HepG2 (cell line): ENCODE results near the gene NME4. TPM values are rescaled to one million over a fixed set of nuclear protein-coding genes. Genes with fewer than 3 reads are reported as not detected.

Experiments
- BRD4 ChIP-seq: sonication (generic); formaldehyde crosslinking; IDR thresholded peaks from 2 replicates; pipeline ENCODE4 v1.4.0; 2020; ENCODE audit warnings: missing genetic modification reagents
- FOXA3 ChIP-seq: IDR thresholded peaks from 2 replicates; pipeline ENCODE4 v1.6.1; 2016; ENCODE audit warnings: missing genetic modification reagents, missing compliant biosample characterization
- NR2C2 ChIP-seq: sonication (generic); formaldehyde crosslinking; IDR thresholded peaks from 2 replicates; pipeline ENCODE4 v1.4.0; 2020; ENCODE audit warnings: missing genetic modification reagents, mild to moderate bottlenecking, moderate library complexity, borderline replicate concordance
- POGK ChIP-seq: sonication (generic); formaldehyde crosslinking; conservative IDR thresholded peaks from 2 replicates; pipeline ENCODE4 v1.8.0; 2022; ENCODE audit warnings: mild to moderate bottlenecking, moderate library complexity, missing genetic modification reagents
- RCOR2 ChIP-seq: IDR thresholded peaks from 2 replicates; pipeline ENCODE4 v1.6.1; 2016; ENCODE audit warnings: missing biosample characterization, missing genetic modification reagents
- REL ChIP-seq: sonication (generic); formaldehyde crosslinking; conservative IDR thresholded peaks from 2 replicates; pipeline ENCODE4 v1.8.0; 2022; ENCODE audit warnings: mild to moderate bottlenecking, missing genetic modification reagents, moderate library complexity
- SIN3A ChIP-seq: IDR thresholded peaks from 2 replicates; pipeline ENCODE4 v1.6.1; 2011; ENCODE audit warnings: low read depth, mild to moderate bottlenecking, control low read depth, low read length, borderline replicate concordance
- SMAD1 ChIP-seq: sonication (generic); formaldehyde crosslinking; IDR thresholded peaks from 2 replicates; pipeline ENCODE4 v1.4.0; 2020; ENCODE audit warnings: missing genetic modification reagents, low read depth, mild to moderate bottlenecking, borderline replicate concordance
- TRIM22 ChIP-seq: fragments of 450-650 bp; IDR thresholded peaks from 2 replicates; pipeline ENCODE4 v1.6.1; 2017
- ZBED4 ChIP-seq: sonication (generic); formaldehyde crosslinking; IDR thresholded peaks from 2 replicates; pipeline ENCODE4 v1.4.0; 2020; ENCODE audit warnings: missing genetic modification reagents, borderline replicate concordance
- ZNF230 ChIP-seq: sonication (generic); formaldehyde crosslinking; IDR thresholded peaks from 2 replicates; pipeline ENCODE4 v1.4.0; 2020; ENCODE audit warnings: mild to moderate bottlenecking, missing genetic modification reagents
- ZNF503 ChIP-seq: sonication (generic); formaldehyde crosslinking; IDR thresholded peaks from 2 replicates; pipeline ENCODE4 v1.4.0; 2020; ENCODE audit warnings: missing genetic modification reagents
- ZNF574 ChIP-seq: sonication (generic); formaldehyde crosslinking; IDR thresholded peaks from 2 replicates; pipeline ENCODE4 v1.4.0; 2020; ENCODE audit warnings: missing genetic modification reagents
- ZSCAN22 ChIP-seq: sonication (generic); formaldehyde crosslinking; IDR thresholded peaks from 2 replicates; pipeline ENCODE4 v1.4.0; 2020; ENCODE audit warnings: mild to moderate bottlenecking, missing genetic modification reagents
- polyA plus RNA-seq, 8 experiments: library from polyadenylated mRNA; depleted of rRNA in 3 of 8; stranded (reverse) in 7 of 8; unstranded in 1 of 8; fragments of >200 nt; fragmentation: Illumina TruSeq in 4 of 8; extraction: Trizol in 4 of 8; gene quantifications; 2 replicates each; pipeline versions ENCODE4 v1.2.1 to v1.2.3, GENCODE V29; 2011 to 2016; ENCODE audit warnings: low read depth in 4 of 8, missing spikeins in 1 of 8, mixed read lengths in 1 of 8; ENCODE audit not compliant: insufficient read depth in 1 of 8
- total RNA-seq, 5 experiments: library from RNA; depleted of rRNA; stranded (reverse); fragments of >200 nt; fragmentation: Illumina TruSeq; extraction: Trizol; gene quantifications; 2 replicates each; pipeline ENCODE4 v1.2.3, GENCODE V29; 2016; ENCODE audit warnings: low read depth in 1 of 5

NME4 gene
- total and polyA plus RNA-seq, 2 of the 13 experiments (the other 11 are each of a cell fraction or from before 2014, with no cell fraction given), result 121 to 263 TPM

- TF ChIP-seq RCOR2 (peak; percentile 79), FOXA3 (CRISPR knock-in tag) (peak; percentile 88), ZSCAN22 (CRISPR knock-in tag) (peak; percentile 59; the same call in 1 of the 2 replicates), ZNF230 (peak; percentile 81; the same call in 1 of the 2 replicates), SMAD1 (CRISPR knock-in tag) (no peak), TRIM22 (no peak), BRD4 (CRISPR knock-in tag) (no peak), NR2C2 (peak; percentile 76), POGK (CRISPR knock-in tag) (peak; percentile 74), SIN3A (peak; percentile 88; the same call in 1 of the 2 replicates), ZNF574 (CRISPR knock-in tag) (peak; percentile 66), ZNF503 (CRISPR knock-in tag) (peak; percentile 86), ZBED4 (peak; percentile 68; the same call in 1 of the 2 replicates), REL (no peak)
Observed at GRCh38 chr16:405548-406506, 8.8 kb downstream of the NME4 start (continued).
